GM11168 (cell line): ENCODE measurements around the gene ODAPH.
"Not testable (repeated sequence)": the region's sequence is repeated elsewhere in the genome, so short reads cannot be mapped to it uniquely, and the experiment has no call there.

ENCODE experiments used
- in situ Hi-C: fragments of 300-500 bp; cut with MboI; formaldehyde crosslinking; loops from one replicate; pipeline ENCODE4 v1.12.0; 2022; ENCODE audit warnings: low sequenced_read_pairs; ENCODE audit not compliant: unreplicated experiment

ODAPH gene

GRCh38 chr4:75555294-75556164 lies at the start of gene ODAPH:
Gene ODAPH (plus strand): TSS chr4:75556066. CDS start chr4:75556083, 17 bp downstream.
- in situ Hi-C loops, result no loop called here

GRCh38 chr4:75509592-75509991 lies 46.3 kb upstream of the ODAPH start:
- in situ Hi-C loops, result not testable (repeated sequence)

GRCh38 chr4:75511841-75512240 lies 44.0 kb upstream of the ODAPH start:
- in situ Hi-C loops, result no loop called here

- in situ Hi-C loops, result no loop called here
Measured at GRCh38 chr4:75512386-75513211, 43.3 kb upstream of the ODAPH start.

DNA sequence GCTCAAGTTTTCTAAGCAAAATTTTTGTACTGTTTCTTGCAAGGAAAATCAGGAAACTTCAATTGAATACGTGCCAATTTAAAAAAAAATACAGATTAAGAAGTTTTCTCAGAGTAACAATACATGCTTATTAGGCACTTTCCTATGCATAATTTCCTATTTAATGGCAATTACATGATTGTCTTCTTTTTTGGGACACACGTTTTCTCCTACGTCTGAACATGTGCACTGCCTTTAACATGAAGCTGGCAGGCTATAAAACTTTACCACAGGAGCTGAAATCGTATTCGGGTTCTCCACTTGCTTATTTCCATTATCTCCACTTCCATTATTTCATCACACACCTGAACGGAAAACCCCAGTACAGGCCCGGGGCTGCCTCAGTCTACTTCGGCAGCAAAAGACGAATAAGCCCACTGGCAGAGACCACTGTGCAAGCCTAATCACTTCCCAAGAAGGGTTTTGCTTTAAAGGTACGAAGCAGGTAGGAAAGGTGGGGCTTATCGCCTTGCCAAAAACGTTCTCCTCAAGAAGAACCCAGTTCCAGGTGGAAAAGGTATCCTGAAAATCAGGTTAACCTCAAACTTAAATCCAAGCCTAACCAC lies 42.2 kb upstream of the ODAPH start:
- in situ Hi-C loops, result no loop called here

GRCh38 chr4:75514131-75514948 lies 41.5 kb upstream of the ODAPH start, which contains the start of the genes RCHY1 and THAP6:
Gene RCHY1 (minus strand): TSS chr4:75514403. CDS start chr4:75514286, 117 bp downstream.
Gene THAP6 (plus strand): TSS chr4:75514473. CDS start chr4:75515453, 980 bp downstream.
- in situ Hi-C loops, result no loop called here

GRCh38 chr4:75514949-75515612 lies 40.8 kb upstream of the ODAPH start:
- in situ Hi-C loops, result no loop called here

GRCh38 chr4:75516144-75516543 lies 39.7 kb upstream of the ODAPH start:
- in situ Hi-C loops, result no loop called here

GRCh38 chr4:75519452-75519851 lies 36.4 kb upstream of the ODAPH start:
- in situ Hi-C loops, result not testable (repeated sequence)

DNA sequence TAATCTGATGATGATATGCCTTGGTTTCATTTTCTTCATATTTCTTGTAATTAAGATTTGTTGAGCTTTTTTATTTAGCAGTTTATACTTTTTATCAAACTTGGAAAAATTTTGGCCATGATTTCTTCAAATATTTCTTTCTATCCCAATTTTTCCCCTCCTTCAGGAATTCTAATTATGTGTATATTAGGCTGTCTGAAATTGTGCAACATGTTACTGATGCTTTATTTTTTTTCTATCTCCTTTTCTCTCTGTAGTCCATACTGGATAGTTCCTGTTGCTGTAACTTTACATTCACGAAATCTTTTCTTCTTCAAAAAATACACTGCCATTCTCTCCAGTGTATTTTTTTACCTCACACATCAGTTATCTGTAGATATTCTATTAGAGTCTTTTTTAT lies 30.8 kb upstream of the ODAPH start:
- in situ Hi-C loops, result no loop called here

DNA sequence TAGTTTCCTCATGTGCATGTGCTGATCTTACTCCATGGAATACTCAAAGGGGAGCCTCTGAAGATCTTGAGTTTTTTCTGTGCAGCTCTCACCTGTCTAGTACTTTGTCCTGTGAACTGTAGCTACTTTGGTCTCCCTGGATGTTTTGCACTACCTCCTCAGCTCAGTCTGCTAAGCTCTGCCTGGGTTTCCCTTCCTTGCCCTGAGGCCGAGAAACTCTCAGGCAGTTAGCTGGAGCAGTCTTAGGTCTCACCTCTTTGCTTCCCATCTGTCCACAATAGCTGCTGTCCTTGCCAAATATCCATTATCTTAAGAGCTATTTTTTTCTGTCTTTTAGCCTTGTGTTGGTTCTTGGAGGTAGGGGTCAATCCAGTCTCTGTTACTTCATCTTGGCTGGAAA lies 30.0 kb upstream of the ODAPH start:
- in situ Hi-C loops, result no loop called here

GRCh38 chr4:75527482-75527881 lies 28.4 kb upstream of the ODAPH start:
- in situ Hi-C loops, result no loop called here

- in situ Hi-C loops, result no loop called here
Measured at GRCh38 chr4:75530556-75531322, 25.1 kb upstream of the ODAPH start.

DNA sequence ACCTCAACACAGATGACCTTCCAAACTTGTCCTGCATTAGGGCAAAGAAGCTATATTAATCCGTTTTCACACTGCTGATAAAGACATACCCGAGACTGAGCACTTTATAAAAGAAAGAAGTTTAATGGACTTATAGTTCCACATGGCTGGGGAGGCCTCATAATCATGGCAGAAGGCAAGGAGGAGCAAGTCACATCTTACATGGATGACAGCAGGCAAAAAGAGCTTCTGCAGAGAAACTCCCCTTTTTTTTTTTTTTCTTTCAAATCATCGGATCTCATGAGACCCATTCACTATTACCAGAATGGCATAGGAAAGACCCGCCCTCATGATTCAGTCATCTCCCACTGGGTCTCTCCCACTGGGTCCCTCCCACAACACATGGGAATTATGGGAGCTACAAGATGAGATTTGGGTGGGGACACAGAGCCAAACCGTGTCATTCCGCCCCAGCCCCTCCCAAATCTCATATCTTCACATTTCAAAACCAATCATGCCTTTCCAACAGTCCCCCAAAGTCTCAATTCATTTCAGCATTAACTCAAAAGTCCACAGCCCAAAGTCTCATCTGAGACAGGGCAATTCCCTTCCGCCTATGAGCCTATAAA lies 24.2 kb upstream of the ODAPH start:
- in situ Hi-C loops, result not testable (repeated sequence)

GRCh38 chr4:75533339-75533887 lies 22.5 kb upstream of the ODAPH start:
- in situ Hi-C loops, result not testable (repeated sequence)

- in situ Hi-C loops, result not testable (repeated sequence)
Measured at GRCh38 chr4:75533926-75534325, 21.9 kb upstream of the ODAPH start.

GRCh38 chr4:75537308-75537707 lies 18.6 kb upstream of the ODAPH start:
- in situ Hi-C loops, result not testable (repeated sequence)

DNA sequence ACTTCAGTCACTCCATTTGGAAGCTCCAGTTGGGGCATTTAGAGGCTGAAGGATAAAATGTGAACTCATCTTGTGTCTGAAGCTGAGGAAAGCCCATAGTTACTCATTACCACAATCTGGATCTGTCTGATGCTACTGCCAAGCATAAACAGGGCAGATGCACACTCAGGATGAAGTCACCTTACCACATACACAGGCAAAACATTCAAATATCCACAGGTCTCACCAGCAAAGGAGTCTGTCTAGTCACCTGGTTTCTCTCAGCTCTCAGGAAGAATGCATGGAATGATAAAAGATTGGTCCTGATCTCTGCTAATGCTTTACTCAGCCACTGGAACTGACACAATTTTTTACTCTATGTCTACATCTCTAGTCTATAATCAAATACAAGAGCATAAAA lies 13.0 kb upstream of the ODAPH start:
- in situ Hi-C loops, result no loop called here
